IPS-NIHi11 (cell line): Measurements from ENCODE around the gene OPN1MW.
"Not testable (repeated sequence)": the region's sequence is repeated elsewhere in the genome, so short reads cannot be mapped to it uniquely, and the experiment has no call there.

Source experiments
- DNase-seq: peaks from one replicate; pipeline ENCODE4 v3.0.0; 2012; ENCODE audit warnings: mixed read lengths, low spot score

The OPN1MW gene

GRCh38 chrX:154182296-154182695 lies at the start of gene OPN1MW:
Gene OPN1MW, plus strand, starts transcription at chrX:154182596. Its CDS starts 82 bp downstream, at chrX:154182678.
- DNase-seq = not testable (repeated sequence)

- no peak for DNase-seq
These were observed 46.8 kb upstream of the OPN1MW start for GRCh38 chrX:154135458-154136229.

- DNase-seq = peak; percentile 87
These were observed 45.7 kb upstream of the OPN1MW start for GRCh38 chrX:154136627-154137161.

- DNase-seq = no peak
These were observed 43.5 kb upstream of the OPN1MW start for GRCh38 chrX:154138857-154139256.

- DNase-seq = no peak
These were observed 42.2 kb upstream of the OPN1MW start for GRCh38 chrX:154140206-154140605.

GRCh38 chrX:154140742-154141141 lies 41.7 kb upstream of the OPN1MW start:
- DNase-seq = no peak

GRCh38 chrX:154142386-154142785 lies 40.0 kb upstream of the OPN1MW start:
- DNase-seq = no peak

GRCh38 chrX:154142950-154143745 lies 39.2 kb upstream of the OPN1MW start:
- DNase-seq = no peak

- not testable (repeated sequence) for DNase-seq
These were observed 38.4 kb upstream of the OPN1MW start, which contains the start of gene OPN1LW for GRCh38 chrX:154144010-154144409. Gene OPN1LW, plus strand, starts transcription at chrX:154144243. Its CDS starts 41 bp downstream, at chrX:154144284.

- not testable (repeated sequence) for DNase-seq
These were observed 31.4 kb upstream of the OPN1MW start for GRCh38 chrX:154151030-154151429.

GRCh38 chrX:154156221-154156620 lies 26.2 kb upstream of the OPN1MW start:
- DNase-seq = not testable (repeated sequence)

- DNase-seq = not testable (repeated sequence)
These were observed 25.2 kb upstream of the OPN1MW start for GRCh38 chrX:154157207-154157606.

- DNase-seq = not testable (repeated sequence)
These were observed 23.1 kb upstream of the OPN1MW start for GRCh38 chrX:154159345-154159744.

- DNase-seq = not testable (repeated sequence)
These were observed 17.5 kb upstream of the OPN1MW start for GRCh38 chrX:154164902-154165301.

- DNase-seq = not testable (repeated sequence)
These were observed 14.0 kb upstream of the OPN1MW start for GRCh38 chrX:154168384-154168783.

- DNase-seq = not testable (repeated sequence)
These were observed 9.9 kb upstream of the OPN1MW start for GRCh38 chrX:154172535-154172943.

- not testable (repeated sequence) for DNase-seq
These were observed 8.0 kb upstream of the OPN1MW start for GRCh38 chrX:154174356-154174755.

GRCh38 chrX:154183794-154184193 lies 1.4 kb downstream of the OPN1MW start:
- not testable (repeated sequence) for DNase-seq

GRCh38 chrX:154192846-154193245 lies 10.4 kb downstream of the OPN1MW start:
- DNase-seq = not testable (repeated sequence)

GRCh38 chrX:154194316-154194715 lies 11.9 kb downstream of the OPN1MW start:
- DNase-seq = not testable (repeated sequence)

- DNase-seq = not testable (repeated sequence)
These were observed 14.1 kb downstream of the OPN1MW start for GRCh38 chrX:154196466-154196865.

- DNase-seq = not testable (repeated sequence)
These were observed 27.4 kb downstream of the OPN1MW start for GRCh38 chrX:154209670-154210418.
